Measurements from ENCODE around the gene RPL15. TPM values are rescaled to one million over a fixed set of nuclear protein-coding genes. Genes with fewer than 3 reads are reported as not detected.

The RPL15 gene
- total RNA-seq, 1 donor from 2014 or later, result 1,629 TPM

DNA sequence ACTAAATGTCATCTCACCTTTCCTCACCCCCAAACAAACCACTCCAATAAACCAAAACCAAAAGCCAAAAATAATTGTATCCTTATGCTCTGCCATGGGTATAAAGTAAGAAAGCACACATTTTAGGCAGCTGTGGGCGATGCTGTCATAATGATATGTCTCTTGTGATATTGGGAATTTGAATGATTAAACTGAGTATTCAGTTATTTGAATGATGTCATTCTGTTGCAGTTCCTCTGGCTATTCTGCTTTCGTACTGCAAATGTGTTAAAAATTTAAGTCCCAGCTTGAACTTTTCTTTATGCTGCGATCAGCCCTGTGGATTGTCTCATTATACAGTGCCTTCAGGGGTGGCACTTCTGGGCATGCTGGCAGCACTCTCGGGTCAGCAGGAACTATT, 17.3 kb downstream of the RPL15 start:
- TF ChIP-seq EZH2 (IDR thresholded peaks at IDR 0.05; ENCODE audit: insufficient read depth, low read length), result no peak
- TF ChIP-seq, protein P1, sequence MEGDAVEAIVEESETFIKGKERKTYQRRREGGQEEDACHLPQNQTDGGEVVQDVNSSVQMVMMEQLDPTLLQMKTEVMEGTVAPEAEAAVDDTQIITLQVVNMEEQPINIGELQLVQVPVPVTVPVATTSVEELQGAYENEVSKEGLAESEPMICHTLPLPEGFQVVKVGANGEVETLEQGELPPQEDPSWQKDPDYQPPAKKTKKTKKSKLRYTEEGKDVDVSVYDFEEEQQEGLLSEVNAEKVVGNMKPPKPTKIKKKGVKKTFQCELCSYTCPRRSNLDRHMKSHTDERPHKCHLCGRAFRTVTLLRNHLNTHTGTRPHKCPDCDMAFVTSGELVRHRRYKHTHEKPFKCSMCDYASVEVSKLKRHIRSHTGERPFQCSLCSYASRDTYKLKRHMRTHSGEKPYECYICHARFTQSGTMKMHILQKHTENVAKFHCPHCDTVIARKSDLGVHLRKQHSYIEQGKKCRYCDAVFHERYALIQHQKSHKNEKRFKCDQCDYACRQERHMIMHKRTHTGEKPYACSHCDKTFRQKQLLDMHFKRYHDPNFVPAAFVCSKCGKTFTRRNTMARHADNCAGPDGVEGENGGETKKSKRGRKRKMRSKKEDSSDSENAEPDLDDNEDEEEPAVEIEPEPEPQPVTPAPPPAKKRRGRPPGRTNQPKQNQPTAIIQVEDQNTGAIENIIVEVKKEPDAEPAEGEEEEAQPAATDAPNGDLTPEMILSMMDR (IDR thresholded peaks at IDR 0.05; ENCODE audit: insufficient read depth, low read depth, low read length), result no peak
- Histone ChIP-seq H3K27me3 (ENCODE audit: insufficient read depth, low read length) (no peaks in the 10 kb centered on the region), H3K9ac (ENCODE audit: low read length) (no peak overlapping the region), H3K4me1 (ENCODE audit: insufficient read depth, low read length) (no peaks in the 10 kb centered on the region), H3K79me2 (ENCODE audit: insufficient read depth, low read length) (no peaks in the 10 kb centered on the region), H3K27ac (ENCODE audit: low read depth, low read length) (no peak overlapping the region), H3K36me3 (ENCODE audit: insufficient read depth, low read length) (no peaks in the 10 kb centered on the region), H3K9me3 (ENCODE audit: insufficient read depth, low read depth, low read length) (no peaks in the 10 kb centered on the region), H2AFZ (ENCODE audit: low read depth, low read length) (no peak overlapping the region), H3K4me3 (ENCODE audit: insufficient read depth, low read depth, low read length) (no peak overlapping the region), H3K4me2 (ENCODE audit: low read length) (no peak overlapping the region), H4K20me1 (ENCODE audit: insufficient read depth, low read length) (no peaks in the 10 kb centered on the region)
- H3K36me3 Mint-ChIP-seq (ENCODE audit: low read depth, unreplicated experiment), result no peaks in the 10 kb centered on the region
- H3K9me3 Mint-ChIP-seq (ENCODE audit: unreplicated experiment), result no peaks in the 10 kb centered on the region
- H3K27ac Mint-ChIP-seq (ENCODE audit: unreplicated experiment), result no peak overlapping the region
- H3K27me3 Mint-ChIP-seq (ENCODE audit: low read depth, unreplicated experiment), result no peaks in the 10 kb centered on the region
- DNase-seq (ENCODE audit: low read depth), result no peak
- no peak for FAIRE-seq
- no peak overlapping the region for H3K4me3 Mint-ChIP-seq (ENCODE audit: unreplicated experiment)
- H3K4me1 Mint-ChIP-seq (ENCODE audit: low read depth, unreplicated experiment), result peaks cover 3% of the 10 kb centered on the region

DNA sequence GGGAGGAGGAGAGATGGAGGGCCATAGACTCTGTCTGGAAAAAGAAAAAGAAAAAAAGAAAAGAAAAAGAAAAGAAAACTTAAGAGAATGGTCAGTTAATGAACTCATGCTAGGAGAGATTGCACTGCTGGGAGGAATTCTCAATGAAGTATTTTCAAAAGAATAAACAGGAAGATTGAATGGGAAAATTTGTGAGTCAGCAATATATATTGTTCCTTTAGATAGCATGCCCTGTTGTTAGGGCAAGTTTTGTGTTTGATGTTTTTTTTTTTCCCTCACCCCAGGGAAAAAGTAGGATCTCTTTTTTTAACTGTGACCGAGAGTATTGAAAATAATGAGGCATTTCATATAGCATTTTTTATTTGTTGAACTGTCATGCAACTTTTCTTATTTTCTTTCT, 20.4 kb downstream of the RPL15 start:
- DNase-seq (ENCODE audit: low read depth) (no peak), FAIRE-seq (no peak)
- Mint-ChIP-seq H3K27me3 (ENCODE audit: low read depth, unreplicated experiment) (no peaks in the 10 kb centered on the region), H3K36me3 (ENCODE audit: low read depth, unreplicated experiment) (no peaks in the 10 kb centered on the region), H3K4me1 (ENCODE audit: low read depth, unreplicated experiment) (peaks cover 6% of the 10 kb centered on the region), H3K27ac (ENCODE audit: unreplicated experiment) (no peak overlapping the region), H3K9me3 (ENCODE audit: unreplicated experiment) (no peaks in the 10 kb centered on the region), H3K4me3 (ENCODE audit: unreplicated experiment) (no peak overlapping the region)
- Histone ChIP-seq H3K9me3 (ENCODE audit: insufficient read depth, low read depth, low read length) (no peaks in the 10 kb centered on the region), H3K4me2 (ENCODE audit: low read length) (no peak overlapping the region), H3K4me1 (ENCODE audit: insufficient read depth, low read length) (no peaks in the 10 kb centered on the region), H3K9ac (ENCODE audit: low read length) (no peak overlapping the region), H3K36me3 (ENCODE audit: insufficient read depth, low read length) (no peaks in the 10 kb centered on the region), H3K27me3 (ENCODE audit: insufficient read depth, low read length) (no peaks in the 10 kb centered on the region), H3K4me3 (ENCODE audit: insufficient read depth, low read depth, low read length) (no peak overlapping the region), H3K79me2 (ENCODE audit: insufficient read depth, low read length) (no peaks in the 10 kb centered on the region), H2AFZ (ENCODE audit: low read depth, low read length) (no peak overlapping the region), H4K20me1 (ENCODE audit: insufficient read depth, low read length) (no peaks in the 10 kb centered on the region), H3K27ac (ENCODE audit: low read depth, low read length) (no peak overlapping the region)
- TF ChIP-seq, protein P1 (IDR thresholded peaks at IDR 0.05; ENCODE audit: insufficient read depth, low read depth, low read length), result no peak
- no peak for TF ChIP-seq EZH2 (IDR thresholded peaks at IDR 0.05; ENCODE audit: insufficient read depth, low read length)

DNA sequence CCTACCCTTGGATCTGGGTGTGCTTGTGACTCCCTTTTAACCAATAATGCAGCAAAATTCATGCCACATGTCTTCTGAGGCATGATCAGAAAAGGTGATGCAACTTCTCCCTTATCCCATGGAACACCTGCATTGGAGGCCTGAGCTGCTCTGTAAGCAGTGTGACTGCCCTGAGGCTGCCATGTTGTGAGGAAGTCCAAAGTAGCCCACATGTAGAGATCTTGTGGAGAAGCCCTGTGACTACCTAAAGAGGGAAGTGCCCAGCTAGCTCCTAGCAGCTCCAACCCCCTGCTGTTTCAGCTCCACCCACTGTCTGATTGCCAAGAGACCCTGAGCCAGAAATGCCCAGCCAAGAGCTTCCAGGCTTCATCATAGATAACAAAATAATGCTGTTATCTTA, 21.8 kb downstream of the RPL15 start:
- no peaks in the 10 kb centered on the region for H3K36me3 Mint-ChIP-seq (ENCODE audit: low read depth, unreplicated experiment)
- Histone ChIP-seq H3K4me1 (ENCODE audit: insufficient read depth, low read length) (no peaks in the 10 kb centered on the region), H3K4me2 (ENCODE audit: low read length) (no peak overlapping the region)

More for the DNA sequence above, 21.8 kb downstream of the RPL15 start:
- no peaks in the 10 kb centered on the region for H3K9me3 ChIP-seq (ENCODE audit: insufficient read depth, low read depth, low read length)
- H3K4me1 Mint-ChIP-seq (ENCODE audit: low read depth, unreplicated experiment), result peaks cover 6% of the 10 kb centered on the region
- no peaks in the 10 kb centered on the region for H4K20me1 ChIP-seq (ENCODE audit: insufficient read depth, low read length)
- H3K27ac ChIP-seq (ENCODE audit: low read depth, low read length), result no peak overlapping the region
- no peak overlapping the region for H3K4me3 Mint-ChIP-seq (ENCODE audit: unreplicated experiment)
- H2AFZ ChIP-seq (ENCODE audit: low read depth, low read length), result no peak overlapping the region
- no peak overlapping the region for H3K9ac ChIP-seq (ENCODE audit: low read length)
- FAIRE-seq (no peak), DNase-seq (ENCODE audit: low read depth) (no peak)
- no peaks in the 10 kb centered on the region for H3K79me2 ChIP-seq (ENCODE audit: insufficient read depth, low read length)
- no peaks in the 10 kb centered on the region for H3K27me3 ChIP-seq (ENCODE audit: insufficient read depth, low read length)
- H3K27me3 Mint-ChIP-seq (ENCODE audit: low read depth, unreplicated experiment), result no peaks in the 10 kb centered on the region
- no peak for TF ChIP-seq EZH2 (IDR thresholded peaks at IDR 0.05; ENCODE audit: insufficient read depth, low read length)
- TF ChIP-seq, protein P1 (IDR thresholded peaks at IDR 0.05; ENCODE audit: insufficient read depth, low read depth, low read length), result no peak
- no peaks in the 10 kb centered on the region for H3K9me3 Mint-ChIP-seq (ENCODE audit: unreplicated experiment)
- H3K4me3 ChIP-seq (ENCODE audit: insufficient read depth, low read depth, low read length), result no peak overlapping the region
- no peak overlapping the region for H3K27ac Mint-ChIP-seq (ENCODE audit: unreplicated experiment)
- no peaks in the 10 kb centered on the region for H3K36me3 ChIP-seq (ENCODE audit: insufficient read depth, low read length)

All from astrocyte (in vitro differentiated cells and primary cell).